ENCODE measurements around the gene CCDC158.
"Not testable (repeated sequence)": the region's sequence is repeated elsewhere in the genome, so short reads cannot be mapped to it uniquely, and the experiment has no call there.

The CCDC158 gene

DNA sequence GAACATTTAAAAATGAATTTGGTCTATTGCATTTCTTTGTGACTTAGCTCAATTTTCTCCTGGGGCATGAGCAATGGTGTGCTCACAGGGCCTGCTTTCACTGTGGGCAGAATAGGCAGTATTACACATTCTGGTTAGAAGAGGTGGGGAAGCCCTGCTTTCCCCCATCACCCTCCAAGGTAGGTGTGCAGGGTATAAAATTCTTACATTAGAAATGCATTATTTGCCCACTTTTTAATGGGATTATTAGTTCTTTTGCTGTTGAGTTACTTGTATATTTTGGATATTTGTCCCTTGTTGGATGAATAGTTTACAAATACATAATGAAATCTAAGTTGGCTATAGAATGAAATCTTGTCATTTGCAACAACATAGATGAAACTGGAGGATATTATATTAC, 122.7 kb downstream of the CCDC158 start:
- Histone ChIP-seq H3K27me3 (no peaks in the 10 kb centered on the region), H3K27ac (no peak overlapping the region), H3K9me3 (no peaks in the 10 kb centered on the region), H3K4me1 (peaks cover 0 to 11% (median 2%) of the 10 kb centered on the region in 4 donors), H3K36me3 (no peaks in the 10 kb centered on the region), H3K4me3 (no peak overlapping the region)
- intact Hi-C loops (cut with DNase I; ENCODE audit: low total_unique reads): no loop called here
- no peak for DNase-seq
- TF ChIP-seq, protein P1, sequence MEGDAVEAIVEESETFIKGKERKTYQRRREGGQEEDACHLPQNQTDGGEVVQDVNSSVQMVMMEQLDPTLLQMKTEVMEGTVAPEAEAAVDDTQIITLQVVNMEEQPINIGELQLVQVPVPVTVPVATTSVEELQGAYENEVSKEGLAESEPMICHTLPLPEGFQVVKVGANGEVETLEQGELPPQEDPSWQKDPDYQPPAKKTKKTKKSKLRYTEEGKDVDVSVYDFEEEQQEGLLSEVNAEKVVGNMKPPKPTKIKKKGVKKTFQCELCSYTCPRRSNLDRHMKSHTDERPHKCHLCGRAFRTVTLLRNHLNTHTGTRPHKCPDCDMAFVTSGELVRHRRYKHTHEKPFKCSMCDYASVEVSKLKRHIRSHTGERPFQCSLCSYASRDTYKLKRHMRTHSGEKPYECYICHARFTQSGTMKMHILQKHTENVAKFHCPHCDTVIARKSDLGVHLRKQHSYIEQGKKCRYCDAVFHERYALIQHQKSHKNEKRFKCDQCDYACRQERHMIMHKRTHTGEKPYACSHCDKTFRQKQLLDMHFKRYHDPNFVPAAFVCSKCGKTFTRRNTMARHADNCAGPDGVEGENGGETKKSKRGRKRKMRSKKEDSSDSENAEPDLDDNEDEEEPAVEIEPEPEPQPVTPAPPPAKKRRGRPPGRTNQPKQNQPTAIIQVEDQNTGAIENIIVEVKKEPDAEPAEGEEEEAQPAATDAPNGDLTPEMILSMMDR (IDR thresholded peaks at IDR 0.05): no peak

DNA sequence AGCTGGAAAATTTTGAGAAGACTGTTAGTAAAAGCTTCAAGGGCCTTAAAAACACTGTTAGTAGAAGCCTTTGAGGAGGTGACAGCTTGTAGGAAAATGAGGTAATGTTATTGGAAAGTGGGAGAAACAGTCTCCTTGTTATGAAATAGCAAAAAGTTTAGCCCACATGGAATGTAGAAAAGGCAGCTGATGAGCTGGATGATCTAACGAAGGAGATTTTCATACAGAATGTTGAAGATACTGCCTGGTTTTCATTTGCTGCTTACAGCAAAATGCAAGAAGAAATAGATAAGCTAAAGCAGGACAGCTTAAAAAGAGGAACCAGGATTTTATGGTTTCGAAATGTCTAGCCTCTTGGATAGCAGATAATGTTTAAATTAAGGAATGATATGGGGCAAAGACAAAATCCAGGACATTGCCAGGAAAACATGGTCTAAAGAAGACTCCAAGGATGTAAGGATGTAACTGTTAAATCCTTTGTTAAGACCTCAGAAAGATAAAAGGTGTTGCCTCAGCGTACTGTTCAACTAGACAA, 124.6 kb downstream of the CCDC158 start:
- TF ChIP-seq, protein P1 (IDR thresholded peaks at IDR 0.05): no peak
- Histone ChIP-seq H3K4me3 (no peak overlapping the region), H3K36me3 (no peaks in the 10 kb centered on the region), H3K9me3 (no peaks in the 10 kb centered on the region), H3K27me3 (no peaks in the 10 kb centered on the region), H3K27ac (no peak overlapping the region), H3K4me1 (peaks cover 0 to 5% (median 0%) of the 10 kb centered on the region in 4 donors)
- intact Hi-C loops (cut with DNase I; ENCODE audit: low total_unique reads): no loop called here
- DNase-seq: no peak

DNA sequence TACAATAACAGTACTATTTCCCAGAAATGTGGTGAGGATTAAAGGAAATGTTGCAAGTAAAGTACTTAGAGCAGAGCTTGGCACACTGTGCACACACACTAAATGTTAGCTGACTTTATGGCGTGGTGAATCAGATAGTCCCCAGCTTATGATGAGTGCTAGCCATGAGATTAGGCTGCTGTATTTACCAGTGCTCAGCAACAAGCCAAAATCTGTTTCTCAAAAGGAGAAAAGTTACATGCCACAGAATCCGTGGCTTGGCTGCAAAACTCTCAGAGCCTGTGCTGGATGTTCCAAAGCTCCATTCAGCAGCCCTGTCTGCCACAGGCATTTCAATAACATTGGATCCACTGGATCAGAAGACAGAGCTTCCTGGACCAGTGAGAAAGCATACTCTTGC, 127.2 kb downstream of the CCDC158 start:
- intact Hi-C loops (cut with DNase I; ENCODE audit: low total_unique reads): no loop called here
- no peaks in the 10 kb centered on the region for H3K4me1 ChIP-seq
- H3K36me3 ChIP-seq: peaks cover 0 to 4% (median 0%) of the 10 kb centered on the region in 3 donors
- TF ChIP-seq, protein P1 (IDR thresholded peaks at IDR 0.05): no peak
- peak in 1 of 2 donors; percentile 49 for DNase-seq
- H3K4me3 ChIP-seq: no peak overlapping the region
- H3K9me3 ChIP-seq: no peaks in the 10 kb centered on the region
- H3K27me3 ChIP-seq: no peaks in the 10 kb centered on the region
- H3K27ac ChIP-seq: no peak overlapping the region

DNA sequence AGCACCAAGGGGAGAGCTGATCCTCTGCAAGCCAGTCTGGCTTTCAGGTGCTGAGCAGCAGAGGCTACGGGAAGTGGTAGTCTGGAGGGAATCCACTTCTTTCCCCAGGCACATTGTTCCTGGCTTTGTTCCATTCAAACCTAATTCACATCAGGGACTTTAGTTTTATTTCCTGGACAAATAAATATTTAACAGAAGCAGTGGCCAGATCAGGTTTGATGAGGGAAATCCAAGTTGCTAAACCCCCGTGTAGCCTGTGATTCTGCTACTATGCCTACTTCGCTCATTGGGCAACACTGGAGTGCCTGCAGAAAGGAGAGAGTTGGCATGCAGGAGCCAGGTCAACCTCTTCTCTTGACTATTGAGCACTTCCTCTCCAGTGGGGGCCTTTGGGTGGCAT, 128.2 kb downstream of the CCDC158 start:
- intact Hi-C loops (cut with DNase I; ENCODE audit: low total_unique reads): no loop called here
- Histone ChIP-seq H3K27ac (no peak overlapping the region), H3K36me3 (peaks cover 0 to 4% (median 0%) of the 10 kb centered on the region in 3 donors), H3K27me3 (no peaks in the 10 kb centered on the region), H3K9me3 (no peaks in the 10 kb centered on the region), H3K4me3 (no peak overlapping the region), H3K4me1 (no peaks in the 10 kb centered on the region)
- DNase-seq: no peak
- TF ChIP-seq, protein P1 (IDR thresholded peaks at IDR 0.05): no peak

DNA sequence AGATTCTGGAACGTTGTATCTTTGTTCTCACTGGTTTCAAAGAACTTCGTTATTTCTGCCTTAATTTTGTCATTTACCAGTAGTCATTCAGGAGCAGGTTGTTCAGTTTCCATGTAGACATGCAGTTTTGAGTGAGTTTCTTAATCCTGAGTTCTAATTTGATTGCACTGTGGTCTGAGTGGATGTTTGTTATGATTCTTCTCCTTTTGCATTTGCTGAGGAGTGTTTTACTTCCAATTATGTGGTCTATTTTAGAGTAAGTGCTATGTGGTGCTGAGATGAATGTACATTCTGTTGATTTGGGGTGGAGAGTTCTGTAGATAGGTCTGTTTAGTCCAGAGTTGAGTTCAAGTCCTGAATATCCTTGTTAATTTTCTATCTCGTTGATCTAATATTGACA, 133.1 kb downstream of the CCDC158 start:
- DNase-seq; H3K4me3 ChIP-seq; H3K36me3 ChIP-seq; intact Hi-C loops (cut with DNase I; ENCODE audit: low total_unique reads); H3K9me3 ChIP-seq; H3K27me3 ChIP-seq; H3K4me1 ChIP-seq; H3K27ac ChIP-seq: not testable (repeated sequence)

DNA sequence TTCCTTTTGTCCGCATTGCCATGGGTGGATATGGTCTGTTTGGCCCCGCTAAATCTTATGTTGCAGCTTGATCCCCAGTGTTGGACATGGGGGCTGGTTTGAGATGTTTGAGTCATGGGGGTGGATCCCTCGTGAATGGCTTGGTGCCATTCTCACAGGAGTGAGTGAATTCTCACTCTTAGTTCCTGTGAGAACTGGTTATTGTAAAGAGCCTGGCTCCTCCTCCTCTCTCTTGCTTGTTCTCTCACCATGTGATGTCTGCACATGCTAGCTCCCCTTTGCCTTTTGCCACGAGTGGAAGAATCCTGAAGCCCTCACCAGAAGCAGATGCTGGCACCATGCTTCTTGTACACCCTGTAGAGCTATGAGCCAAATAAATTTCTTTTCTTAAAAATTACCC, 137.0 kb downstream of the CCDC158 start:
- H3K4me1 ChIP-seq: no peaks in the 10 kb centered on the region
- no peaks in the 10 kb centered on the region for H3K27me3 ChIP-seq
- no peak overlapping the region for H3K27ac ChIP-seq
- DNase-seq: no peak
- intact Hi-C loops (cut with DNase I; ENCODE audit: low total_unique reads): no loop called here
- TF ChIP-seq, protein P1 (IDR thresholded peaks at IDR 0.05): no peak
- H3K9me3 ChIP-seq: no peaks in the 10 kb centered on the region
- H3K36me3 ChIP-seq: no peaks in the 10 kb centered on the region
- H3K4me3 ChIP-seq: no peak overlapping the region
